Mucosa of descending colon (tissue), 3 donors: ENCODE data around the gene MAP2K6. TPM values are rescaled to one million over a fixed set of nuclear protein-coding genes. Genes with fewer than 3 reads are reported as not detected.

ENCODE experiments used
- ATAC-seq: fragments of 200-7000 bp; cut with Tn5 transposase; one replicate; pipeline ENCODE4 v1.9.1; 2020; ENCODE audit warnings: mild to moderate bottlenecking, moderate library complexity
- DNase-seq, 3 donors: peaks; one replicate each; pipeline ENCODE4 v3.0.0-alpha.2; 2020
- H3K36me3 ChIP-seq: fragments of 200-600 bp; one replicate; pipeline ENCODE4 v1.8.0; 2021; ENCODE audit warnings: low read depth, mild to moderate bottlenecking
- H3K4me1 ChIP-seq: fragments of 200-600 bp; one replicate; pipeline ENCODE4 v1.8.0; 2021; ENCODE audit warnings: low read depth, mild to moderate bottlenecking
- H3K4me3 ChIP-seq: fragments of 200-600 bp; one replicate; pipeline ENCODE4 v1.8.0; 2021; ENCODE audit warnings: mild to moderate bottlenecking
- H3K9me3 ChIP-seq: fragments of 200-600 bp; one replicate; pipeline ENCODE4 v1.8.0; 2021; ENCODE audit warnings: mild to moderate bottlenecking
- intact Hi-C, 2 donors: fragments of 100-400 bp; cut with DNase I in 1 of 2; cut with micrococcal nuclease in 1 of 2; formaldehyde crosslinking; loops; one replicate each; pipeline versions ENCODE4 v1.11.0 to v1.11.1; 2022; cut with DNase I, micrococcal nuclease
- total RNA-seq, 3 donors: library from RNA; stranded (reverse); fragmentation: NEBNext Ultra II Directional in 2 of 3; extraction: Animal tissue kit (Norgen Biotek cat#: 25700) in 2 of 3; gene quantifications; one replicate each; pipeline versions ENCODE4 v1.2.1 to v1.2.4, GENCODE V29; 2021 to 2023
- TF ChIP-seq, protein P1 (sequence below): fragments of 200-600 bp; IDR thresholded peaks from one replicate; pipeline ENCODE4 v1.8.0; 2022; ENCODE audit warnings: antibody characterized with exemption, mild to moderate bottlenecking
- donor health status: DM: no; HTN: no; CAD: no; lungs with moderate emphysema.
- donor health status: DM: no; HTN: no; CAD: no.
- donor health status: DM: no; HTN: yes; CAD: no.

Gene MAP2K6
- total RNA-seq, 3 donors from 2014 or later: 62.9 to 146 (median 117) TPM

GRCh38 chr17:69593351-69593715 lies 178.8 kb downstream of the MAP2K6 start:
- TF ChIP-seq, protein P1, sequence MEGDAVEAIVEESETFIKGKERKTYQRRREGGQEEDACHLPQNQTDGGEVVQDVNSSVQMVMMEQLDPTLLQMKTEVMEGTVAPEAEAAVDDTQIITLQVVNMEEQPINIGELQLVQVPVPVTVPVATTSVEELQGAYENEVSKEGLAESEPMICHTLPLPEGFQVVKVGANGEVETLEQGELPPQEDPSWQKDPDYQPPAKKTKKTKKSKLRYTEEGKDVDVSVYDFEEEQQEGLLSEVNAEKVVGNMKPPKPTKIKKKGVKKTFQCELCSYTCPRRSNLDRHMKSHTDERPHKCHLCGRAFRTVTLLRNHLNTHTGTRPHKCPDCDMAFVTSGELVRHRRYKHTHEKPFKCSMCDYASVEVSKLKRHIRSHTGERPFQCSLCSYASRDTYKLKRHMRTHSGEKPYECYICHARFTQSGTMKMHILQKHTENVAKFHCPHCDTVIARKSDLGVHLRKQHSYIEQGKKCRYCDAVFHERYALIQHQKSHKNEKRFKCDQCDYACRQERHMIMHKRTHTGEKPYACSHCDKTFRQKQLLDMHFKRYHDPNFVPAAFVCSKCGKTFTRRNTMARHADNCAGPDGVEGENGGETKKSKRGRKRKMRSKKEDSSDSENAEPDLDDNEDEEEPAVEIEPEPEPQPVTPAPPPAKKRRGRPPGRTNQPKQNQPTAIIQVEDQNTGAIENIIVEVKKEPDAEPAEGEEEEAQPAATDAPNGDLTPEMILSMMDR: no peak
- no peaks in the 10 kb centered on the region for H3K9me3 ChIP-seq
- H3K4me3 ChIP-seq: no peak overlapping the region
- no peaks in the 10 kb centered on the region for H3K4me1 ChIP-seq
- DNase-seq: no peak
- ATAC-seq: no peak
- intact Hi-C loops: no loop called here
- H3K36me3 ChIP-seq: no peaks in the 10 kb centered on the region

GRCh38 chr17:69593716-69594115 lies 179.2 kb downstream of the MAP2K6 start:
- ATAC-seq (no peak), DNase-seq (no peak)
- no peaks in the 10 kb centered on the region for H3K9me3 ChIP-seq
- TF ChIP-seq, protein P1: no peak
- H3K4me1 ChIP-seq: no peaks in the 10 kb centered on the region
- H3K36me3 ChIP-seq: no peaks in the 10 kb centered on the region
- no peak overlapping the region for H3K4me3 ChIP-seq
- intact Hi-C loops: no loop called here

- Histone ChIP-seq H3K4me1 (no peaks in the 10 kb centered on the region), H3K4me3 (no peak overlapping the region), H3K9me3 (no peaks in the 10 kb centered on the region), H3K36me3 (no peaks in the 10 kb centered on the region)
- TF ChIP-seq, protein P1: no peak
- ATAC-seq: no peak
- no peak for DNase-seq
- intact Hi-C loops: no loop called here
Observed at GRCh38 chr17:69594641-69595040, 180.1 kb downstream of the MAP2K6 start.

GRCh38 chr17:69596141-69596540 lies 181.6 kb downstream of the MAP2K6 start:
- TF ChIP-seq, protein P1: no peak
- no peaks in the 10 kb centered on the region for H3K4me1 ChIP-seq
- intact Hi-C loops: no loop called here
- H3K9me3 ChIP-seq: no peaks in the 10 kb centered on the region
- DNase-seq: no peak
- H3K36me3 ChIP-seq: no peaks in the 10 kb centered on the region
- no peak overlapping the region for H3K4me3 ChIP-seq
- ATAC-seq: no peak

DNA sequence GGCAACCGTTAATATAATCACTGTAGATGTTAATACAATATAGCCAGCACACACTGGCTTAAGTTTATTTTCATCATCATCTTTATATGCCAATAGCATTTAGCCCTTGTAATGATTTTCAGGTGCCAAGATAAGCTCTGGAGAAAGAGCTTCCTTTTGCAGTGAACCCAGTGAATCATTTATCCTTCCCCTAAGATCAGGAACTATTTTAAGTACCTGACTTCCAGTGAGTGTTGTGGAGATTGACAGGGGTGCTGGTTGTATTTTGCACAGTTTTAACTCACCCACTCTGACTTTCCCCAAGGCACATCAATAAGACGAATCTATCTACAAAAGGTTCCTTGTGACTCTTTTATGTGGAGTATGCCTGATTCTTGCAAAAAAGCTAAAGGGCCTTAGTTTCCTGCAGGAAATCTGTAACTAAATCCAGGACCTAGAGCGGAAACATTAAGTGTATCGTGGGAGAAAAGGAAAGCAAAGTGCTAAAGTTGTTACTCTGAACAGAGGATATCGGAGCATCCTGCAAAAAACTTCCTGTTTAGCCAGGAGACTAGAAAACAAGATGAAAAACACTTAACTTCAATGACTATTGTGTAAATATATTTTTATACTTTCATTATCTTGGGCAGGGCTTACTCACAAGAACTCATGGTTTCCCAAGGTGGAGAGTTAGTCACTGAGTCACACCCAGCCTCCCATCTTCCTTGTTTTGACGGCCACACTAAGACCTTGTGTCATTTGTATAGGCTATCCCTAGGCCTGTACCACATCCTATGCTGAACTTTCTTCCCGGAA lies 183.6 kb downstream of the MAP2K6 start:
- intact Hi-C loops: no loop called here
- TF ChIP-seq, protein P1: no peak
- H3K9me3 ChIP-seq: no peaks in the 10 kb centered on the region
- no peak overlapping the region for H3K4me3 ChIP-seq
- DNase-seq: no peak
- no peaks in the 10 kb centered on the region for H3K36me3 ChIP-seq
- H3K4me1 ChIP-seq: no peaks in the 10 kb centered on the region
- peak; percentile 86 for ATAC-seq
